GM21528 (cell line): ENCODE data around the gene MYO15B.

Source experiments
- ATAC-seq: cut with Tn5 transposase; IDR thresholded peaks from one replicate; pipeline ENCODE4 v1.9.1; 2021; ENCODE audit warnings: mild to moderate bottlenecking, moderate library complexity; ENCODE audit not compliant: unreplicated experiment, low FRiP score

MYO15B gene

DNA sequence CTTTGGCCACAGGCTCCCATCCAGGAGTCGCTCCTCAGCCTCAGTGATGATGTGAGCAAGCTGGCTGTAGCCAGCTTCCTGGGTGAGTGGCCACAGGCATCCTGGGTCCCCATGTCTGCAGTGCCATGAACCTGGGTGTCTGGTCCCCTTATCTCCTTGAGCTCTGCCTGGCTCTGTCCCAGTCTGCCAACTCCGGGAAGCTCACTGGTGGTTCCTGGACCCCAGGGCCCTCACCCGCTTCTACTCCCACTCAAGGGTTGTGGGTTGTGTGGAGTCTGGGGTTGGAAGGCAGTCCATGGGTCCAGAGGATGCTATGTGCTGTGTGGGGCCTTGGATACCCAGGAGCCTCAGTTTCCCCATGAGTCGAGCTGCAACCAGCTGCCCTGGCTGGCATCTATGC, 33.9 kb downstream of the MYO15B start:
- ATAC-seq = no peak

DNA sequence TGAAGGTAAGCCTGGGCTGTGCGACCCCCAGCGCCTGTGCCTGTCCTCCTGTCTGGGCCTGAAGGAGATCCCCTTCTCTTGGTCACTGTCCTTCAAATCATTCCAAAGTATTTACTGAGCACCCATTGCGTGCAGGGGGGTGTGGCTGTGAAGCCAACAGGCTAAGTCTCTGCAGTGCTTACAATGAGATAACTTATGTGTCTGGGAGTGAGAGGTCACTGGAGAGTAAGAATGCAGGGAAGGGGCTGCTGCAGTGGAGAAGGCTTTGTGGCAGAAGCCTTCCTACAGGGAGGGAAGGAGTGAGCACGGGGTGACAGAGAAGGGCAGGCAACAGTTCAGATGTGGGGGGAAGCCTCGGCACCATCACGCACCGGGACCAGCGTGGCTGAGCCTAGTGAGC, 34.5 kb downstream of the MYO15B start:
- no peak for ATAC-seq

DNA sequence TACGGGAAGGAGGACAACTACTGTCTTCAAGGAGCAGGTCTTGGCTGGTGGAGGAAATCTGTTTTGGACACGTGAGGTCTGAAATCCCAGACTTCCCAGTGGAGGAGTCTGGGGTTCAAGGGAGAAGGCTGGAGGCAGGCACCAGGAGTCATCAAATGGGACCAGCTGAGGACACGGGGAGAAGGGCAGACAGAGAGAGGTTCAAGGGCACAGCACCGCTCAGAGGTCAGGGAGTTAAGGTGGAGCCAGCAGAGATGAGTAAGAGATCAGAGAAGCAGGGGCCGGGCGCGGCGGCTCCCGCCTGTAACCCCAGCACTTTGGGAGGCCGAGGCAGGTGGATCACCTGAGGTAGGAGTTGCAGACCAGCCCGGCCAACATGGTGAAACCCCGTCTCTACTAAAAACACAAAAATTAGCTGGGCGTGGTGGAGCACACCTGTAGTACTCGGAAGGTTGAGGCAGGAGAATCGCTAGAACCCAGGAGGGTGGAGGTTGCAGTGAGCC, 35.2 kb downstream of the MYO15B start:
- ATAC-seq = no peak

DNA sequence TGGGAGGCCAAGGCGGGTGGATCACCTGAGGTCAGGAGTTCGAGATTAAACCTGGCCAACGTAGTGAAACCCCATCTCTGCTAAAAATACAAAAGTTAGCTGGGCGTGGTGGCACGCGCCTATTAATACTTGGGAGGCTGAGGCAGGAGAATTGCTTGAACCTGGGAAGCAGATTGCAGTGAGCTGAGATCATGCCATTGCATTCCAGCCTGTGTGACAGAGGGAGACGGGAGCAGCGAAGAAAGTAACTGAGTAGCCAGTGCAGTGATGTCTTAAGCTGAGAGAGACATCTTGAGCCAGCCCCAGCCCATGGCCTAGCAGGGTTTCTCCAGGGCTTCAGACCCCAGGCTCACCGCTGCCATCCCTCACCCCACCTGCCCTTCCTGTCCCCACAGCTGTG, 35.8 kb downstream of the MYO15B start:
- ATAC-seq = no peak

DNA sequence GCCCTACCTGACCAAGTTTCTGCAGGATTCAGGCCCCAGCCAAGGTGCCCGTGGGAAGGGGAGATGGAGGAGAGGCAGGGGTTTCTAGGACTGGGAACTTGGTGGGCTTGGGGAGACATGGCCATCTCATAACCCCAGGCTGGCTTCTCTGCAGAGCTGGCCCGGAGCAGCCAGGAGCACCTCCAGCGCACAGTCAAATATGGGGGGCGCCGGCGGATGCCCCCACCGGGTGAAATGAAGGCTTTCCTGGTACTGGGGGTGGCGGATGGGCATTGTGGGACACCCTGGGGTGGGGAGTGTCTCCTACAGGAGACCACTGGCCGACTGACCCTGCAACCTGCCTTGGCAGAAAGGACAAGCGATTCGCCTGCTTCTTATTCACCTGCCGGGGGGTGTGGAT, 36.4 kb downstream of the MYO15B start:
- ATAC-seq = no peak

DNA sequence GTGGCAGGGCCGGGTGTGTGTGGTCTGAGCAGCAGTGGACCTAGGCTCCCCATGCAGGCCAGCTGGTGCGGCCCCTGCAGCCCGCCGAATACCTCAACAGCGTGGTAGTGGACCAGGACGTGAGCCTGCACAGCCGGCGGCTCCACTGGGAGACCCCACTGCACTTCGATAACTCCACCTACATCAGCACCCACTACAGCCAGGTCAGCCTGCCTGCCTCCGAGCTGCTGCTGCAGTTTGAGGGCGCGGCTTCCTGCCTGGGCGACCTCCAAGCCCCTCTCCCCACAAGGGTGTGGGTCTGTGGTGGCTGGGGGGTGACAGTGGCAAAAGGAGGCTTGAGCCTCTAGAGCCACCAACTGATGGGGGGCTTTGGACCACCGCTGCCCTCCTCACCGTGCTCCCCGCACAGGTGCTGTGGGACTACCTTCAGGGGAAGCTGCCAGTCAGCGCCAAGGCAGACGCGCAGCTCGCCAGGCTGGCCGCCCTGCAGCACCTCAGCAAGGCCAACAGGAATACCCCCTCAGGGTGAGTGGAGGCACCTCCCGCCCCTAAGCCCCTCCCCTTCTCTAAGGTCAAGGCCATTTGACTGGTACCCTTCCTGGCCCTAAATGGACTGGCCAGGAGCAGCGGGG, 37.2 kb downstream of the MYO15B start:
- no peak for ATAC-seq

DNA sequence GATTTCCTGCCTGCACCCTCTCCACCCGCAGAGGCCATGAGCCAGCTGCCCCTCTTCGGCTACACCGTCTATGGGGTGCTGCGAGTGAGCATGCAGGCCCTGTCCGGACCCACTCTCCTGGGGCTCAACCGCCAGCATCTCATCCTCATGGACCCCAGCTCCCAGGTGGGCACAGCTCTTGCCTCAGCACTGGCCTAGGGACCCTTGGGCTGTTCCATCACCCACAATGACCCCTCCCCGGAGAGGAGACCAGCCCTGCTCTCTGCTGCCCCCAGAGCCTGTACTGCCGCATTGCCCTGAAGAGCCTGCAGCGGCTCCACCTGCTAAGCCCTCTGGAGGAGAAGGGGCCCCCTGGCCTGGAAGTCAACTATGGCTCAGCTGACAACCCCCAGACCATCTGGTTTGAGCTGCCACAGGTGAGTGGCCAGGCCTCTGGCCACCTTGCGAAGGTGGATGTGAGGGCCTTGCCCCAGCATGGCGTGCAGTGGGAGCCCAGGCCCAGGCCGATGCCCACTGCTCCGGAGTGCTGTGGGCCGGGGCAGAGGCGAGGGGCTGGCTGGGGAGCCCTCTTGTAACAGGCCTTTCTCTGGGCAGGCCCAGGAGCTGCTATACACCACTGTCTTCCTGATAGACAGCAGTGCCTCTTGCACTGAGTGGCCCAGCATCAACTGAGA, 38.4 kb downstream of the MYO15B start:
- no peak for ATAC-seq

DNA sequence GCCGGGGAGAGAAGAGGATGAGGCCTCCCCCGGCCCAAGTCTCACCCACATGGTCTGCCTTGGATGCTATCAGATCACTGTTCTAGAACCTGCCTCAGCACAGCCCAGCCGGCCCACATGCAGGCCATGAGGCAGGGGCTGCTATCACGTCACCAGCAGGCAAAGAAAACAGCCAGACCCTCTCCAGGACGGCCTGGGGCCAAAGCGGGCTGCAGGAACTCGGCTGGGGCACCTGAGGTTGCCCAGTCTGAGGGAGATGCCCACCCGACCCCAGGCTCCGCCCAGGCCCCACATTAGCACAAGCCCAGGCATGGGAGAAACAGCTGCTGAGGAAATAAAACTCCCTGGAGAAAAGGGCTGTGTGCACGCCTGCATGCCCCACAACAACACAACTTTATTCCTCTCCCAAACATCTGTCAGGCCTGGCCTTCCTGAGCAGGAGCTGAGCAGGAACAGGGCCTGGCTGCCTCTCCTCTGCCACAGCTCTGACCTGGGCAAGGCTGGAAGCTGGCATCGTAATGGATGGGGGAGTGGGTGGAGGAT, 39.0 kb downstream of the MYO15B start:
- ATAC-seq = no peak

DNA sequence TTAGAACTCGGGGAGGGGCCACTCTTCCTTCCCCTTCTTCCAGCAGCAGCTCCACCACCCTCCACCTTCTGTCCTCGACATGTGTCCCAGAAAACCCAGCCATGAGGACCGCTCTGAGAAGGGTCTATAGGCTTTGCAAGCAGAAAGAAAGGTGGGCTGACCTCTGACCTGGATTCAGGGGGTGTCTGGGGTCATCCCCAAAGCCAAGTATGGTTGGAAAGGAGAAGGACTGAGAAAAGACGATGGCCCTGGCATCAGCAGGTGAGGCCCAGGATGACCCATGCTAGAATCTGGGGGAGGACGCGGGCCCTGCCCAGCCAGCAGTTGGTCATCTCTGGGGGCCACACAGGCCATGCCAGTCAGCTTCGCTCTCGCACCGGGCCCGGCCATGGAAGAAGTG, 39.5 kb downstream of the MYO15B start:
- no peak for ATAC-seq

DNA sequence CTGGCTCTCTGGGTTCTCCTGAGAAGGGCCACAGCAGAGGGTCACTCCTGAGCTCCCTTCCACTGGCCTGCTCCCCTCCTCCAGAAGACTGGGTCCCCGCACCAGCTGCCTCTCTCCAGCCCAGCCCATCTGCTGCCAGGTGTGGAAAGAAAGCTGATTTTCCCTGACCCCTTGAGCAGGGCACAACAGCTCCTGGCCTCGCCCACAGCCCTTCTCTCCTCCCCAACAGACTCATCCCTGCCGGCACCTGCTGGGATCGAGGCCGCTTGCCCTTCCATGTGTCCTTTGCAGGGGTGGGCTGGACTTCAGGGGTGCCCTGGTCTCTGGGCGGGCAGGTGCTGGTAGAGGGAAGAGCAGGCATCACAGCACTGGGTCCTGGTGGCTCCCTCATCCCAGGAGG, 40.8 kb downstream of the MYO15B start:
- ATAC-seq = no peak

DNA sequence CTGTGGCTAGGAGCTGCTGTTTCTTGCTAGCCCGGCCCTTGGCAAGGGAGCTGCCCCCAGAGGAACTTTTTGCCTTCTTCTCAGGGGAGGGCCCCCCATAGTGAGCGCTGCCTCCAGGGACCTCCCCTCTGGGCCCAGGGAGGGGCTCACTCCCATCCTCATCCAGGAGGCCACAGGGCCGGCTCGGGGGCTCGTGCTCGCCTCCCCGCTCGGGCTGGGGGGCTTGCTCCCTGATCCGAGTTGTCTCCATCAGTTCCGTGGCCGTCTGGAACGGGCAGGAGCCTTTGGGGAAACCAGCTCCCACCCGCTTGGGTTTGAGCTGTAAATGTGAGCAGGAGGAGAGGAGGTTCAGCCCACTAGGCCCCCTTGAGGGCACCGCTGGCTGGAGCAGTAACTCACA, 41.6 kb downstream of the MYO15B start:
- ATAC-seq = no peak

DNA sequence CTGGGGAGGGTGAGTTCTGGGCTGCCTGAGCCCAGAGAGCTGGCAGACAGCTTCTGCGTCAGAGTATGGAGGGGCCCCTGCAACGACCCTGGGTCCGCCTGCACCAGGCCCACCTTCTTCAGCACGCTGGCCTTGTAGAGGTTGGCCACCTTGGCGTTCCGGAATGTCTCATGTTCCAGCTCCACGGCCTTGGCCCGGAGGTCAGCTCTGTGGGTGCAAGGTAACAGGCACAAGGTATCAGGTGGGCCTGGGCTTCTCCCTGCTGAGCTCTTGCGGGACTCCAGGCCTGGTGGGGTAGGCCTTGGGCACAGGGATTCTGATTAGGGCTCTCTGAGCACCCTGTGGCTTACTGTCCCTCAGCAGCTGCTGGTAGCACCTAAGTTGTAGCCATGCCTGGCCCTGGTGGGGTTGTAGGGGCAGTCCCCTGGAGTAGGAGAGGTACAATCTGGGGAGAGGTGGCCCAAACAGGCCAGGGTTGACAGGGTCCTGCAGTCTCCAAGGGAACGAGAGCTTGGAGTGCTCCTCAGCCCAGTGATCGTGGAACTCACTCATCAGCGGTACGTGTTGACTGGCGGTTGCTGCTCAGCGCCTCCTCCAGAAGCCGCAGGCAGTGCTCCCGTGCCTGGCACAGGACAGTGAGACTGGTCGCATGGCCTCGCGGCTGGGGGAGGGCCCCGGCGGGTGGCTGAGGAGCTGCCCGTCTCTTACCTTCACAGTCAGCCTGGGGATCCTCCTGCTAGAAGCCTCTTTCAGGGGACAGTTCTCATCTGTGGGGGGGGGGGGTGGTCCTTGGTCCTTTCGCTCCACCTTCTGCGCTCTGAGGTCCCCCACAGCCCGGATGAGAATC, 42.7 kb downstream of the MYO15B start:
- ATAC-seq = no peak

DNA sequence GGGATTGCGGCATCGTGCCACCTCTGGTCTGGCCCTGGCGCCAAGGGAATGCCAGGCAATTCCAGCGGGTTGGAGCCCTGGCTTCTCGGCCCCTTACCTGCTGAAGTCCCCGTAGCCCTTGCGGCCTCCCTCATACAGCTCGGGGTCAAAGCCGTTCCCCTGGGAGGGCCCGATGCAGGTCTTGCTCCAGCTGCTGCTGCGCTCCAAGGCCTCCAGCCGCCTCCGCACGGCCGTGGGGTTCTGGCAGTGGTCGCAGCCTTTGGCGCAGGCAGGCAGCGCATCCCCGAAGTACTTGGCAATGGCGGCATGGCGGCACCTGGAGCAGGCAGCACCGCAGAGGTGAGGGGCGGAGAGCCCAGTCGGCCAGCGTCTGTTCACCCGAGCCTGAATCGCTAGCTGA, 43.8 kb downstream of the MYO15B start:
- no peak for ATAC-seq

DNA sequence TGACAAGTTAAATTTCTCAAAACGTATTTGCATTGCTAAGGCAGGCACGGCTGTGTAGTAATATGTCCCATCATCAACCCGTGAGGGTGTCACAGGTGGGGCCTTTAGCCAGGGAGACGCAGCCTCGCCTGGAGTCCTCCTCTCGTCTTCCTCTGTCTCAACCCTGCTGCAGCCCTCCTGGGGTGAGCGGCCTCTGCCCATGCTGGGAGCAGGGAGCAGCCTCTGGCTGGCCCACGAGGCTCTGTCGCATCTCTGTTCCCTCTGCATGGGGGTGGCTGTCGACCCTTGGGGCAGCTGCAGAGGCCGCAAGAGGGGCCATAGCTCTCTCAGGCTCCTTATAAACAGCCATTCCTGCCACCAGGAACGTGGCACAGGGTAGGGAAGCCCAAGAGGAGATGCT, 44.8 kb downstream of the MYO15B start:
- no peak for ATAC-seq

DNA sequence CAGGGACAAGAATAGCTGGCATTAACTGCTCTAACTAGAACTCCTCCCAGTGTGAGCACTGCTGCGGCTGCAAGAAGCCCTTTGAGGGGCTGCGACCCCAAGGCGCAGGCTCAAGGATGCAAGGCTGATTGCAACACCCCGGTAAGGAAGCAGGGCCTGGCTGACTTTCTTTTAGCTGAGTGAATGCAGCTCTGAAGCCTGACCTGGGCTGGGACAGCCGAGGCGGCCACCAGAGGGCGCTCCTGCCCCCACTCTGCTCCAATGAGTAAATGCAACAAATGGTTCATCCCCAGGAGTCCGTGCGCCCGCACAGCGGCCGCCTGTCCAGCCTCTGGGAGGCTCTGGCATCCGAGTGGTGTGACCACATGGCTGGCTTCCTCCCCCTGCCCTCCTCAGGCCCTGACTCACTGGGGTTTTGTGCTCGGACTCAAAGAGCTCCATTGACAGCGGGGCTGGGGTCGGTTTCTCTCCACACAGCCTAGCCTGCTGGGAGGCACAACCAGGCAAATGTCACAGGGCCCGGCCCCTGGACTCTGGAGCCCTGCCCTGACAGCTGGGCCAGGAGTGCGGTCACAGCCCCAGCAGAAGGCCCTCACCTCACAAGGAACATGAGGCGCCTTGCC, 45.4 kb downstream of the MYO15B start, which contains the start of gene SMIM5:
TSS of gene SMIM5 (plus strand) at position 572 of the 623 bp plus-strand sequence. CDS start 6,768 bp downstream, outside the sequence.
- no peak for ATAC-seq

DNA sequence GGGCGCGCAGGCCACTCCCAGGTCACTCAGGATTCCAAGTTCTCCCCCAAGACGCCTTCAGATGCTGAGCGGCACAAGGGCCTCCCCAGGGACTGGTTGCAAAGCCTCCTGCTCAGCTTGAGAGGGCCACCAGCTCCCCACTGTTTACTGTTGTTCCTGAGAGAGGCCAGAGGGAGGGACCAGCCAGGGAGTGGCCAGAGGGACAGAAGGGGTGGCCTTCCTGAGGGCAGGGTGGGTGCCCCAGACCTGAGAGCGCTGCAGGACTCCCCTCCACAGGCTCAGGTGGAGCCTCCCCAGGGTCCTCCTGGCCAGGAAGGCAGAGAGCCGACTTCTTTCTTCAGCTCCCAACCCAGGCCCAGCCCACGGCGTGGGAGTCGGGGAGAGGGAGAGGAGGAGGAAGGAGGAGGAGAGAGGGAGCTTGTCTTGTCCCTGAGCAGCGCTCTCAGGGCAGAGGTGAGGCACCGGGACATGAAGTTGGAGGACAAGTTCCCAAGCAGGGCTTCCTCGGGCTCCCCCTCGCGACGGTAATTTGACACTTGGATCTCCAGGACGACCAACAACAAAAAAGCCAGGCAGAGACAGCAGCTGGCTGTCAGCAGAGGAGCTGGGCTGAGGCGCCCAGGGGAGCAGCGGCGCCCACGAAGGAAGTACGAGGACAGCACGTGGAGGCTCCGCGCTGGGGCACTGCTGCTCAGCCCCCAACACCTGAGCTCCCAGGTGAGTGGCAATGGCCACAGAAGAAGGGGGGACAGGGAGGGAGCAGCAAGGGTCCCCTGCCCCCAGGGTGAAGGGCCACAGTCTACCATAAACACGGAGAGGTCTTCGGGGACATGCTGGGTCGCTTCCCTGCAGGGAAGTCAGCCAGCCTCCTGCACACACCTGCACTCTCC, 46.1 kb downstream of the MYO15B start:
- no peak for ATAC-seq

DNA sequence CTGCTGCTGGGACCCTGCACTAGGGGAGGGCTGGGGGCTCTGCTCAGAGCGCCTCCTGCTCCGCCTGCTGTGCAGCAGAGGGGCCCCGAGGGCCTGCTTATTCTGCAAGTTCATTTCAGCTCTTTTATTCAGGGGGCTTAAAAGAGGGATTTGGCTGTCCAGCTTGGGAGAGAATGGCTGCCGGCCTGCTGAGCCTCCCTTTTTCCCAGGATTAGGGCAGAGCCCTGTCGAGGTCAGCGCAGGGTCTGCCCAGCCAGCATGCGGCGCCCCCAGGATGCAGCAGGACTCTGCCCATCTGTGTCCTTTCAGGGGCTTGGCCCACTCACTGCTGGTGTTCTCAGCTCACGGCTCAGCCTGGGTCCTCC, 46.8 kb downstream of the MYO15B start:
- no peak for ATAC-seq

DNA sequence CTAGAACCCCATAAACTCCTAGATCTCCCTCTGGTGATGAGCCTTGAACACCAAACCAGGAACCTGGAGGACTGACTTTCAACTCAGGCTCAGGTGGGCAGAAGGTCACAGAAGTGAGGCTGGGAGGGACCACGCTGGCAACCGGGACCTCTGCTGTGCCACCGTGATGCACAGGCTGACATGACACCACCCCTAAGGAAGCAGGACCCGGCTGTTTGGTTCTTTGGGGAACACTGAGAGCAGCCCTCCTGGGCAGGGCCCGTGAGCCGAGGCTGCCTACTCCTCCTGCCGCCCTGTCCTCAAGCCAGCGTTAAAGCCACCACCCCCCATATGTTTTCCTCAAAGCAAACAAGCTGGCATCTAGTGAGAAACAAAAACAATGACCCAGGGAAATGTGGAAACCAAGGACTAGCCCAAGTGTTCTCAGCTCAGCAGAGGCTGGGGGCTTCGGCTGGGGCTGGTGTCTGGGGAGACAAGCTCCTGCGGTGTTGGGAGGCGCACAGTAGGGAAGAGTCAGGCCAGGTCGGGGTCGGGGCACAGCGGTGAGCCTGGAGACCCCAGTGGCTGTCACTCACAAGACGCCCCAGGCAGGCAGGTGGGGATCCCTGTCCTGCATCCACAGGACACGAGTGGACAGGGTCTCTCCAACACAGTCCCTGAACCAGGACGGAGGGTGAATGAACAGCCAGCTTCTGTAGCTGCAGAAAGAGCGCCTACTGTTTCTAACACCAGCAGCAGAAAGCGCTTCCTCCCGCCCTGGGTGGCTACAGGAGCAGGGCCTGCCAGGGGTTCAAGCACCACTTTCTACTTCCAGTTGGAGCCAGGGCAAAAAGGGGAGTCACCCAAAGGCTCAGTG, 47.4 kb downstream of the MYO15B start:
- no peak for ATAC-seq
